Activated CD8-positive, alpha-beta T cell treated with anti-CD3 and anti-CD28 coated beads, Interleukin-2, amount 10 ng/mL, durations not matched to agents 7 days and 5 days (primary cell): Measurements from ENCODE around the gene NOTCH1. TPM values are rescaled to one million over a fixed set of nuclear protein-coding genes. Genes with fewer than 3 reads are reported as not detected.

Experiments
- ATAC-seq: fragments of 150-1000 bp; cut with Tn5 transposase; one replicate; pipeline ENCODE4 v1.10.0; 2021; ENCODE audit warnings: moderate library complexity
- CTCF ChIA-PET: fragments of 350-600 bp; sonication (Branson Sonifier 250); formaldehyde crosslinking; loops from one replicate; lab custom pipeline; 2021; ENCODE audit warnings: antibody characterized with exemption; lab: Charles Lee
- POLR2A ChIA-PET: fragments of 350-600 bp; sonication (Branson Sonifier 250); formaldehyde crosslinking; loops from one replicate; lab custom pipeline; 2021; ENCODE audit warnings: antibody characterized with exemption; lab: Charles Lee
- DNase-seq: peaks from one replicate; pipeline ENCODE4 v3.0.0-alpha.2; 2020
- H3K27ac Mint-ChIP-seq: one replicate; pipeline ENCODE4 v1.8.0; 2021; ENCODE audit warnings: mild to moderate bottlenecking, mixed read lengths
- H3K27me3 Mint-ChIP-seq: one replicate; pipeline ENCODE4 v1.8.0; 2021; ENCODE audit warnings: low read depth, mixed read lengths
- H3K36me3 Mint-ChIP-seq: one replicate; pipeline ENCODE4 v1.8.0; 2021; ENCODE audit warnings: low read depth, mixed read lengths
- H3K4me1 Mint-ChIP-seq: one replicate; pipeline ENCODE4 v1.8.0; 2021; ENCODE audit warnings: low read depth, mixed read lengths
- H3K4me3 Mint-ChIP-seq: one replicate; pipeline ENCODE4 v1.8.0; 2021; ENCODE audit warnings: mild to moderate bottlenecking, mixed read lengths
- H3K9me3 Mint-ChIP-seq: one replicate; pipeline ENCODE4 v1.8.0; 2022; ENCODE audit warnings: mixed read lengths; ENCODE audit not compliant: insufficient read depth
- total RNA-seq, 2 experiments: library from RNA; stranded (reverse); gene quantifications; one replicate each; pipeline ENCODE4 v1.2.3, GENCODE V29; 2021

Gene NOTCH1
- total RNA-seq, 2 experiments from 2014 or later: 86.6 to 94.1 TPM

- H3K27me3 Mint-ChIP-seq: no peaks in the 10 kb centered on the region
- peaks cover 55% of the 10 kb centered on the region for H3K36me3 Mint-ChIP-seq
- H3K9me3 Mint-ChIP-seq: no peaks in the 10 kb centered on the region
- DNase-seq (peak; percentile 97), ATAC-seq (peak; percentile 86)
- ChIA-PET POLR2A (interaction anchor here (0.6 to 2.8 kb wide), 11 partner anchors 9 to 1911 kb away, joined by 3 to 16 read pairs (median 3); no protein-coding TSS in a partner anchor), CTCF (interaction anchor here (0.7 to 3.8 kb wide), 9 partner anchors 9 to 189 kb away, joined by 3 to 30 read pairs (median 7); no protein-coding TSS in a partner anchor)
- peak overlapping the region; percentile 99 for H3K27ac Mint-ChIP-seq
- peaks cover 80% of the 10 kb centered on the region for H3K4me1 Mint-ChIP-seq
- peak overlapping the region; percentile 79 for H3K4me3 Mint-ChIP-seq
Measured at GRCh38 chr9:136539427-136540421, 6.1 kb downstream of the NOTCH1 start.

- CTCF ChIA-PET: interaction anchor here (0.7 to 3.8 kb wide), 9 partner anchors 9 to 93 kb away, joined by 3 to 30 read pairs (median 7); no protein-coding TSS in a partner anchor
Measured at GRCh38 chr9:136538599-136539426, 7.0 kb downstream of the NOTCH1 start.

DNA sequence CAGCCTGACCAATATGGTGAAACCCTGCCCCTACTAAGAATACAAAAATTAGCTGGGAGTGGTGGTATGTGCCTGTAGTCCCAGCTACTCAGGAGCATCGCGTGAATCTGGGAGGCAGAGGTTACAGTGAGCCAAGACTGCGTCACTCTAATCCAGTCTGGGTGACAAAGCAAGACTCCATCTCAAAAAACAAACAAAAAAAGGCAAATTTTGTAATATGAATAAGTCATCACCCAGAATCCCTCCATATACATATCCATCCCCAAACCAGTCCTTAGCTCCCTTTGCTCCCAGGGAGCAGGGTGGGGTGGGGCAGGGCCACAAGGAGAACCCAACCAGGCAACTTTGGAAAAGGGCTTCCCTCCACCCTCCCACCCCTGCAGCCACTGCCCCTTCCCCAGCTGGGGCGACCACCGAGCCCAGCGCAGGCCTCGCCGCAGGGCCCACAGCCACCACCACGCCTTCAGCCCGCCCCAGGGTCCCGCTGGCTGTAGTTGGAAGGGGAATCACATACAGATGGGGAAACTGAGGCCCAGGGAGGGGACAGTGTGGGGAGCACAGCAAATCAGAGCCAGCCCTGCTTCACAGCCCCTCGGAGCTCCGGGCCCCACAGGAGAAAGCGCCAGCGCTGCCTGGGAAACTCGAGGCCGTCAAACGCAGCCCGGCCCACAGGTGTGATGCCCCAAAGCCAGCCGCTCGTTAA is 7.8 kb downstream of the NOTCH1 start:
- peaks cover 83% of the 10 kb centered on the region for H3K4me1 Mint-ChIP-seq
- no peaks in the 10 kb centered on the region for H3K27me3 Mint-ChIP-seq
- H3K27ac Mint-ChIP-seq: peak overlapping the region; percentile 99
- ChIA-PET CTCF (interaction anchor here (0.8 to 3.8 kb wide), 6 partner anchors 10 to 94 kb away, joined by 3 to 30 read pairs (median 6); no protein-coding TSS in a partner anchor), POLR2A (interaction anchor here (0.8 to 2.8 kb wide), 7 partner anchors 8 to 190 kb away, joined by 3 to 16 read pairs (median 6); no protein-coding TSS in a partner anchor)
- peaks cover 48% of the 10 kb centered on the region for H3K36me3 Mint-ChIP-seq
- DNase-seq (no peak), ATAC-seq (no peak)
- H3K4me3 Mint-ChIP-seq: peak overlapping the region; percentile 79
- no peaks in the 10 kb centered on the region for H3K9me3 Mint-ChIP-seq

More at GRCh38 chr9:136538599-136539426, 7.0 kb downstream of the NOTCH1 start:
- H3K4me3 Mint-ChIP-seq: peak overlapping the region; percentile 79
- H3K9me3 Mint-ChIP-seq: no peaks in the 10 kb centered on the region
- ATAC-seq (peak; percentile 66), DNase-seq (peak; percentile 75)
- peaks cover 56% of the 10 kb centered on the region for H3K36me3 Mint-ChIP-seq
- no peaks in the 10 kb centered on the region for H3K27me3 Mint-ChIP-seq
- peak overlapping the region; percentile 99 for H3K27ac Mint-ChIP-seq
- peaks cover 83% of the 10 kb centered on the region for H3K4me1 Mint-ChIP-seq
- POLR2A ChIA-PET: interaction anchor here (0.6 to 2.8 kb wide), 10 partner anchors 9 to 433 kb away, joined by 3 to 16 read pairs (median 4); no protein-coding TSS in a partner anchor

DNA sequence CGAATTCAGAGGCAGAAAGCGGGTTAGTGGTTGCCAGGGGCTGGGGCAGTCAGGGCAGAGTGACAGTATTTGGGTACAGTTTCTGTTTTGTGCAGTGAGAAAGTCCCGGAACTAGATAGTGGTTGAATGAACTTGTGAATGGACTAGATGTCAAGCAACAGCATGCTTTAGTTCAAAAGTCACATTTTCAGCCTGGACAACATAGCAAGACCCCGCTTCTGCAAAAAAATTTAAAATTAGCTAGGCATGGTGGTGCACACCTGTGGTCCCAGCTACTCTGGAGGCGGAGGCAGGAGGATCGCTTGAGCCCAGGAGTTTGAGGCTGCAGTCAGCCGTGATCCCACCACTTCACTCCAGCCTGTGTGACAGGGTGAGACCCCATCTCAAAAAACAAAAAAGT is 8.4 kb downstream of the NOTCH1 start:
- ChIA-PET POLR2A (interaction anchor here (0.8 kb wide), 1 partner anchor 9 kb away, joined by 3 read pairs; no protein-coding TSS in a partner anchor), CTCF (interaction anchor here (0.8 to 3.8 kb wide), 2 partner anchors 49 to 52 kb away, joined by 3 to 30 read pairs; no protein-coding TSS in a partner anchor)
- Mint-ChIP-seq H3K9me3 (no peaks in the 10 kb centered on the region), H3K27ac (no peak overlapping the region), H3K4me1 (peaks cover 84% of the 10 kb centered on the region), H3K27me3 (no peaks in the 10 kb centered on the region), H3K36me3 (peaks cover 44% of the 10 kb centered on the region), H3K4me3 (no peak overlapping the region)
- ATAC-seq: no peak
- DNase-seq: no peak

- Mint-ChIP-seq H3K9me3 (no peaks in the 10 kb centered on the region), H3K4me3 (no peak overlapping the region), H3K27me3 (no peaks in the 10 kb centered on the region), H3K4me1 (peaks cover 84% of the 10 kb centered on the region), H3K36me3 (peaks cover 42% of the 10 kb centered on the region), H3K27ac (no peak overlapping the region)
- no peak for ATAC-seq
- no peak for DNase-seq
- ChIA-PET CTCF (interaction anchor here (0.8 kb wide), 1 partner anchor 49 kb away, joined by 3 read pairs; no protein-coding TSS in a partner anchor), POLR2A (interaction anchor here (0.8 kb wide), 1 partner anchor 10 kb away, joined by 3 read pairs; no protein-coding TSS in a partner anchor)
Measured at GRCh38 chr9:136536721-136537241, 9.1 kb downstream of the NOTCH1 start.

- Mint-ChIP-seq H3K4me1 (peaks cover 84% of the 10 kb centered on the region), H3K36me3 (peaks cover 41% of the 10 kb centered on the region), H3K9me3 (no peaks in the 10 kb centered on the region), H3K27me3 (no peaks in the 10 kb centered on the region), H3K4me3 (no peak overlapping the region), H3K27ac (no peak overlapping the region)
- ATAC-seq (no peak), DNase-seq (no peak)
- POLR2A ChIA-PET: no interaction called here
- CTCF ChIA-PET: no interaction called here
Measured at GRCh38 chr9:136536051-136536720, 9.7 kb downstream of the NOTCH1 start.

DNA sequence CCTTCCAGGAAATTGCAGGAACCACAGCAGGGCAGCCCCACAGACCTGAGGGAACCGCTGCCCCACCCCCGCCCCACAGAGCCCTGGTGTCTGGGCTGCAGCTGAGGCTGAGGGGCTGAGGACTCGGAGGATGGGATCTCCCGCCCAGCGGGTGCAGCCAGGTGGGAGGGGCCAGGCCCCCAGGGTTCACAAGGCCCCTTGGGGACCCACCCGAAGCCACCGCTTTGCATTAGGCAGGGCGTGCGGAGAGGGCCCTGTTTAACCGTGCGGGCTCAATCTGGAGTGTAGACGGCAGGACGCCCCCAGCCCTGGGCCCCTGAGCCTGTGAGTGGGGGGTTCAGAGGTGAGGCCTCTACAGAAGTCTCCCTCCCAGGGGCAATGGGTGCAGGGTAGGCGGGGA is 10.8 kb downstream of the NOTCH1 start:
- ATAC-seq (no peak), DNase-seq (no peak)
- Mint-ChIP-seq H3K9me3 (no peaks in the 10 kb centered on the region), H3K4me3 (no peak overlapping the region), H3K27me3 (no peaks in the 10 kb centered on the region), H3K4me1 (peaks cover 84% of the 10 kb centered on the region), H3K36me3 (peaks cover 36% of the 10 kb centered on the region), H3K27ac (peak overlapping the region; percentile 20)
- ChIA-PET CTCF (no interaction called here), POLR2A (interaction anchor here (2.7 kb wide), 1 partner anchor 10 kb away, joined by 16 read pairs; the partner anchor contains the start of gene NOTCH1)

- POLR2A ChIA-PET: interaction anchor here (1.0 to 2.7 kb wide), 4 partner anchors 8 to 43 kb away, joined by 3 to 16 read pairs (median 6); partner anchors contain the start of gene NOTCH1
- DNase-seq (no peak), ATAC-seq (no peak)
- Mint-ChIP-seq H3K27me3 (no peaks in the 10 kb centered on the region), H3K4me1 (peaks cover 81% of the 10 kb centered on the region), H3K36me3 (peaks cover 30% of the 10 kb centered on the region), H3K27ac (peak overlapping the region; percentile 92), H3K9me3 (no peaks in the 10 kb centered on the region), H3K4me3 (peak overlapping the region; percentile 69)
- CTCF ChIA-PET: interaction anchor here (2.0 to 2.4 kb wide), 2 partner anchors 46 to 49 kb away, joined by 6 to 21 read pairs; no protein-coding TSS in a partner anchor
Measured at GRCh38 chr9:136534366-136534765, 11.5 kb downstream of the NOTCH1 start.

DNA sequence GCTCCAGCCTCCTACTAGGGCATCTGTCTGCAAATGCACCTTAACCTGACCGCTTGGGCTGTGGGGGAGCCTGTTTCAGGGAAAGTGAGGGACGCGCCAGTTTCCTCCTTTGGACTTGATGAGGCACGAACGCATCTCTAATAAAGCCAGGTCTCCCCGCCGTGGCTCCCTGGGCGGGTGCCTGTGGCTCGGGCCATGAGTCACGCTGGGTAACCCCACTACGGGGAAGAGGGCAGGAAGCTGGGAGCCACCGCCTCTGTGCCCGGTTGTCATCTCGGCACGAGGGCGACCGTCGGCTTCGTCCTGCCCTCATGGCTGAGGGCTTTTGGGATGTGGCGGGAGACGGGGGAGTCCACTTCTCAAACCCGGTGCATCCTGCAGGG is 12.1 kb downstream of the NOTCH1 start:
- peak overlapping the region; percentile 92 for H3K27ac Mint-ChIP-seq

More for the DNA sequence above, 12.1 kb downstream of the NOTCH1 start:
- no peaks in the 10 kb centered on the region for H3K27me3 Mint-ChIP-seq
- H3K9me3 Mint-ChIP-seq: no peaks in the 10 kb centered on the region
- ATAC-seq (peak; percentile 70), DNase-seq (peak; percentile 84)
- peaks cover 79% of the 10 kb centered on the region for H3K4me1 Mint-ChIP-seq
- H3K36me3 Mint-ChIP-seq: peaks cover 26% of the 10 kb centered on the region
- ChIA-PET CTCF (interaction anchor here (0.6 to 2.4 kb wide), 3 partner anchors 46 to 501 kb away, joined by 3 to 21 read pairs (median 6); no protein-coding TSS in a partner anchor), POLR2A (interaction anchor here (0.6 to 2.7 kb wide), 7 partner anchors 8 to 195 kb away, joined by 3 to 16 read pairs (median 3); partner anchors contain the start of gene NOTCH1)
- H3K4me3 Mint-ChIP-seq: peak overlapping the region; percentile 69
